Lower lobe of right lung (tissue), 2 donors: ENCODE data around the gene CACUL1. TPM values are rescaled to one million over a fixed set of nuclear protein-coding genes. Genes with fewer than 3 reads are reported as not detected.

Source experiments
- ATAC-seq, 2 donors: fragments of 200-7000 bp; cut with Tn5 transposase; one replicate each; pipeline ENCODE4 v1.9.1; 2020 to 2022; ENCODE audit warnings: mild to moderate bottlenecking in 2 of 2, moderate library complexity in 2 of 2
- DNase-seq: peaks from one replicate; pipeline ENCODE4 v3.0.0-alpha.2; 2020
- H3K27ac ChIP-seq: fragments of 200-600 bp; one replicate; pipeline ENCODE4 v1.8.0; 2022
- H3K27me3 ChIP-seq: fragments of 200-600 bp; one replicate; pipeline ENCODE4 v1.8.0; 2022; ENCODE audit warnings: low read depth
- H3K36me3 ChIP-seq: fragments of 200-600 bp; one replicate; pipeline ENCODE4 v1.8.0; 2022; ENCODE audit warnings: mild to moderate bottlenecking
- H3K4me1 ChIP-seq: fragments of 200-600 bp; one replicate; pipeline ENCODE4 v1.8.0; 2022
- H3K4me3 ChIP-seq: fragments of 200-600 bp; one replicate; pipeline ENCODE4 v1.8.0; 2022; ENCODE audit warnings: mild to moderate bottlenecking
- H3K9me3 ChIP-seq: fragments of 200-600 bp; one replicate; pipeline ENCODE4 v1.8.0; 2022
- intact Hi-C: fragments of 100-400 bp; cut with DNase I; formaldehyde crosslinking; loops from one replicate; pipeline ENCODE4 v1.11.0; 2022
- total RNA-seq: library from RNA; stranded (reverse); fragmentation: NEBNext Ultra II Directional; extraction: Animal tissue kit (Norgen Biotek cat#: 25700); gene quantifications from one replicate; pipeline ENCODE4 v1.2.1, GENCODE V29; 2021
- TF ChIP-seq, protein P1 (sequence below): fragments of 200-600 bp; IDR thresholded peaks from one replicate; pipeline ENCODE4 v1.8.0; 2022; ENCODE audit warnings: antibody characterized with exemption, mild to moderate bottlenecking
- donor health status: DM: no; HTN: yes; CAD: no; lungs with severe emphysema.

Gene CACUL1
- total RNA-seq, 1 donor from 2014 or later, result 45.9 TPM

GRCh38 chr10:118642228-118642627 is 112.5 kb downstream of the CACUL1 start:
- TF ChIP-seq, protein P1, sequence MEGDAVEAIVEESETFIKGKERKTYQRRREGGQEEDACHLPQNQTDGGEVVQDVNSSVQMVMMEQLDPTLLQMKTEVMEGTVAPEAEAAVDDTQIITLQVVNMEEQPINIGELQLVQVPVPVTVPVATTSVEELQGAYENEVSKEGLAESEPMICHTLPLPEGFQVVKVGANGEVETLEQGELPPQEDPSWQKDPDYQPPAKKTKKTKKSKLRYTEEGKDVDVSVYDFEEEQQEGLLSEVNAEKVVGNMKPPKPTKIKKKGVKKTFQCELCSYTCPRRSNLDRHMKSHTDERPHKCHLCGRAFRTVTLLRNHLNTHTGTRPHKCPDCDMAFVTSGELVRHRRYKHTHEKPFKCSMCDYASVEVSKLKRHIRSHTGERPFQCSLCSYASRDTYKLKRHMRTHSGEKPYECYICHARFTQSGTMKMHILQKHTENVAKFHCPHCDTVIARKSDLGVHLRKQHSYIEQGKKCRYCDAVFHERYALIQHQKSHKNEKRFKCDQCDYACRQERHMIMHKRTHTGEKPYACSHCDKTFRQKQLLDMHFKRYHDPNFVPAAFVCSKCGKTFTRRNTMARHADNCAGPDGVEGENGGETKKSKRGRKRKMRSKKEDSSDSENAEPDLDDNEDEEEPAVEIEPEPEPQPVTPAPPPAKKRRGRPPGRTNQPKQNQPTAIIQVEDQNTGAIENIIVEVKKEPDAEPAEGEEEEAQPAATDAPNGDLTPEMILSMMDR, result no peak

GRCh38 chr10:118638680-118639079 is 116.1 kb downstream of the CACUL1 start:
- Histone ChIP-seq H3K4me3 (no peak overlapping the region), H3K36me3 (no peaks in the 10 kb centered on the region), H3K9me3 (no peaks in the 10 kb centered on the region), H3K27ac (no peak overlapping the region), H3K27me3 (no peaks in the 10 kb centered on the region), H3K4me1 (no peaks in the 10 kb centered on the region)
- TF ChIP-seq, protein P1, result no peak
- ATAC-seq, result no peak
- no peak for DNase-seq
- intact Hi-C loops, result no loop called here

More at GRCh38 chr10:118642228-118642627, 112.5 kb downstream of the CACUL1 start:
- Histone ChIP-seq H3K36me3 (no peaks in the 10 kb centered on the region), H3K9me3 (no peaks in the 10 kb centered on the region), H3K27me3 (no peaks in the 10 kb centered on the region), H3K4me3 (no peak overlapping the region), H3K4me1 (no peaks in the 10 kb centered on the region), H3K27ac (no peak overlapping the region)
- DNase-seq, result no peak
- intact Hi-C loops, result no loop called here
- no peak for ATAC-seq

DNA sequence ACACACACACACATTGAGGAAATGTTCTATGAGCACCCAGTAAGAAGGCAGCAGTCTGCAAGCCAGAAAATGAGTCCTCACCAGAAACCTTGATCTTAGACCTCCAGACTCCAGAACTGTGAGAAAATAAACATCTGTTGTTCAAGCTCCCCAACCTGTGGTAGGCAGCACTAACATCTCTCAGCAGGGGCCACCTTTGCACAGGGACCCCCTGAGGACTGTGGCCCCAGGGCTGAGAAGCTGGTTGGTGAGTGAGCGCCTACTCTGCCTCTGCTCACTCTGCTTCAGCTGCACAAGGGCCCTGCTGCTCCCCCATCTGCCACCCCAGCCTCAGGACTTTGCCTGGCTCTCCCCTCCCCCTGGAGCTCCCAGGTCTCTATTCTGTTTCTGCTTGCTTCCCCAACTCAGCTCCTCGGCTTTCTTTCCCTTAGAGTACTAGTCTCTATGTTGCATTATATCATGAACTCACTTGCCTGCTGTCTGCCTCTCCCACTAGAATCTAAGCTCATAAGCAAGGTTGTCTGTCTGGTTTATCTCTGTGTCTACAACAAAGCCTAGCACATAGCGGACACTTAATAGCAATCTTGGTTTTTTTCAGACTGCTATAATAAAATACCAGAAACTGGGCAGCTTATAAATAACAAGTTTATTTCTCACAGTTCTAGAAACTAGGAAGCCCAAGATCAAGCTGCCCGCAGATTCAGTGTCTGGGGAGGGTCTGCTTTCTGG is 118.9 kb downstream of the CACUL1 start:
- intact Hi-C loops, result no loop called here
- Histone ChIP-seq H3K27me3 (no peaks in the 10 kb centered on the region), H3K4me1 (no peaks in the 10 kb centered on the region), H3K4me3 (no peak overlapping the region), H3K27ac (no peak overlapping the region), H3K9me3 (no peaks in the 10 kb centered on the region), H3K36me3 (no peaks in the 10 kb centered on the region)
- no peak for ATAC-seq
- no peak for DNase-seq
- TF ChIP-seq, protein P1, result no peak

DNA sequence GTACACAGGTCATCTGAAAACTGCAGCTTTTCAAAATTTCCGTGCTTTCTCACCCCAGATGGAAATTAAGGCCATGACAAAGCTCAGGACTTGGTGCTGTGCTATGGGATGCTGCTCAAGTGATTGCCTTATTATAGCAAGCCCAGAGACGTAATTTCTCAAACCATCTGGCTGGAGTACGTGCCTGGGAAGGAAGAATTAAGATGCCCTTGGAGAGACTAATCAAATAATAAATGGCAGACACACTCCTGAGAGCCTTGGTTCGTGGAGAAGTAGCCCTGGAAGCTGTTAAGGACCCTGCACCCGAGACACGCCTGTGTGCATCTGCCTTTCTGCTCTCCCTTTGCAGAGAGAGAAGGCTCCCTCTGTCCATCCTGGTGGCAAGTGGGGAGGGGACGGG is 121.0 kb downstream of the CACUL1 start:
- intact Hi-C loops, result no loop called here
- TF ChIP-seq, protein P1, result no peak
- no peaks in the 10 kb centered on the region for H3K4me1 ChIP-seq
- no peak overlapping the region for H3K27ac ChIP-seq
- H3K4me3 ChIP-seq, result no peak overlapping the region
- ATAC-seq, result no peak
- DNase-seq, result no peak
- H3K36me3 ChIP-seq, result no peaks in the 10 kb centered on the region
- H3K9me3 ChIP-seq, result no peaks in the 10 kb centered on the region
- no peaks in the 10 kb centered on the region for H3K27me3 ChIP-seq

DNA sequence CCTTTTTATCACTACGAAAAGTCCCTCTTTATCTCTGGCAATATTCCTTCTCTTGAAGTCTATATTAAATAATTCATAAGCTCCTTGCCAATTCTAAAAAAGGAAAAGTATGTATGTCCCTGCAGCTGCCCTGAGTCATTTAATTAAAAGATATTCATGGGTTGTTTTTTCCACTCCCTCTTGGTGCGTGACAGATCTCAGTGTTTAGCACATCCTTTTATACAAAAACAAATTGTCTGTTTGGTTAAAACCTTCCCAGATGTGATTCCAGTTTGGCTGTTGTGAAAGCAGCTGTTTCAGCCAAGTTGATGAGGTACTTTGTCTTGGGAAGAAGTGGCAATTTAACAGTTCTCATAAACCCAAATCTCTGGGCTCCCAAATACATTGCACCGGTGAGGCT is 125.6 kb downstream of the CACUL1 start:
- H3K27ac ChIP-seq, result no peak overlapping the region
- ATAC-seq (no peak), DNase-seq (no peak)
- H3K9me3 ChIP-seq, result no peaks in the 10 kb centered on the region
- no peaks in the 10 kb centered on the region for H3K36me3 ChIP-seq
- no peaks in the 10 kb centered on the region for H3K27me3 ChIP-seq
- no peaks in the 10 kb centered on the region for H3K4me1 ChIP-seq
- intact Hi-C loops, result no loop called here
- TF ChIP-seq, protein P1, result no peak
- no peak overlapping the region for H3K4me3 ChIP-seq
